ENCODE data around the gene CACNA1D.
"Not testable (repeated sequence)": the region's sequence is repeated elsewhere in the genome, so short reads cannot be mapped to it uniquely, and the experiment has no call there.

Gene CACNA1D

DNA sequence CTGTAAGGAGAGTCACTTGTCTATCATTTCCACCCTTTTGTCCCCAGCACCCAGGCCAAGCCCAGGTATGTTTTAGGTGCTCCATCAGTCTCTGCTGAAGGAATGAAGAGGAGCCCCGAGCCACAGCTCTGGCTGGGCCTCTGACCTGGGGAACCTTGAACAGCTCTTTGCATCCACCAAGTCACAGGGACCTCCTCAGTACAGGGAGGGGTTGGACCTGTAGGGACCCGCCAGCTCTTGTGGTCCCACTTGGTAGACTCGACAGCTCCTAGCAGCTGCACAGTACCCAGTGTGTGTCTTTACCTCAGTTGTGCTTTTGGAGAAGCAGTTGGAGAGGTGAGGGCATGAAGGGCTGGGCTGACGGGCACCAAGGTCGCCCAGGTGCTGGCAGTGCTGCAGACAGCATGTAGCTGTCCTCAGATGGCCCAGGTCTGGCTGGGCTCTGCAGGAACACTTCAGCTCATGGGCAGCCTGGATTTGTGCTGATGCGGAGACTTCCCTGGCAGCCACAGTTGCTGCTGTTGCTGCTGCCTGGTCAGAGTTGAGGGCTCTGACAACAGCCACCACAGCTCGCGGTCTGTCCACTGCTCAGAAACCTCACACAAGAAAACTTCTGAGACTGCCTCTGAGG, 123.6 kb downstream of the CACNA1D start:
- DNase-seq, result no peak

DNA sequence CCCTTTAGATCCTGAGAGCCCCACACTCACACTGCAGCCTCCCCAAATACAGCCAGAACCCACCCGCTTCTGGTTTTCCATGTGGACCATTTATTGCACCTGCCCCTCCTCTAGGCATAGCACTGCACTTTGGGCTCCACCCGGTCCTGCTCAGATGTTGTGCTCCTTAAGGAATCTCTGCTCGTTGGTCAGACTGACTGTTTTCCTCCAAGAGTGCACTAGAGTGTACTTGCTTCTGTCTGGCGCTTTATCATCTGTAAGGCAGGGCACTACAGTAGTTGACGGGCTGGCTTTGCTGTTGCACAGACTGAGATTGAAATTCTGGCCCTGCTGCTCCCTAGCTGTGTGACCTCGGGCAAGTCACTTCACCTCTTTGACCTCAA, 124.1 kb downstream of the CACNA1D start:
- DNase-seq, result no peak

DNA sequence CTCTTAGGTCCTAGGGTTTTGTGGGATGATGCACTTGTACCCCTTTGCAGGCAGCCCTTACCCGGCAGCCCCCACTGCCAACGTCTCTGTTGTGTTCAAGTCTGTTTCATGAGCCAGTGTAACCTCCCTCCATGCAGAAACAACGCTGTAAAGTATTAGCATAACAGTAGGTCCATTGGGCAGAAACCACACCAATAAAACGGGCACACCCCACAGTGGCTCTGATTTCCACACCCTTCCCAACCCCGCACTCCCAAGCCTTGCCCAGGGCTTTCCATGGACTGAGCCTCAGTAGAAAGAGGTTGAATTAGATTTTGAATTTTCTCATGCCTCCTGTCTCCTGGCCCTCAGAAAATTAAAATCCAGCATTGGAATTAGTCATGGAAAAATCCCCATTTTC, 124.5 kb downstream of the CACNA1D start:
- DNase-seq, result no peak

DNA sequence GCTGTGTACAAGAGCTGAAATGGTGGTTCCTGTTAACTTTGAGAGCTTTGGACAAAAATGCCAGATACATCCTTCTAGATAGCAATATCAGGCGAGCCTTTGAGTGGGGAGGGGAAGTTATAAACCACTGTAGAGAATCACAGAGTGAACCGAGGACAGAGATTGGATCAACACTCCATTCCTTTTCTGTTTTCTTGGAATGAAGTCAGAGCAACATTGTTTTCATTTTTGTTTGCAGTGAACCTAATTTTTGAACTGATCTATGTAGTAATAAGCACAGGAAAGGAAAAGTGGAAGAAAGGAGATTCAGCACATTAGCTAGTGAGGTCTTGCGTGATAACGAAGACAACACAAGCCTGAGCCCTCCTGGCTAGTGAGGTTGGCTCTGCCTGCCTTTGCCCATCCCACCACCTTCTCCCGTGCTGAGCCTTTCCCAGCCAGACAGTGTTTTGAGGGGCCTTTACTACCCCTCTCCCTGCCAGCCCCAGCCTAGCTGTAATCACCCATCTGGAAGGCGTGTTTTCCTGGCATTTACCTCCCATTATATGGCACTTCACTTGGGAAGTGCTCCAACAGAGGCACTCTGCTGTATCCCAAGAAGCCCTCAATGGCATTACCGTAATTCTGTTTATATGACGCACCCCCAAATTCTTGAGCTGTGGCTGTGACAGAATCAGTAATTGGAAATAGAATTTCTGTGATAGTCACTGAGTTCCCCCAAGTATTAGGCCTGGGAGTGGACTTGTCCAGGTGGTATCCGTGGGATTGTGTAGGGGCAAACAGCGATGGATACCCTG, 129.8 kb downstream of the CACNA1D start:
- no peak for DNase-seq

DNA sequence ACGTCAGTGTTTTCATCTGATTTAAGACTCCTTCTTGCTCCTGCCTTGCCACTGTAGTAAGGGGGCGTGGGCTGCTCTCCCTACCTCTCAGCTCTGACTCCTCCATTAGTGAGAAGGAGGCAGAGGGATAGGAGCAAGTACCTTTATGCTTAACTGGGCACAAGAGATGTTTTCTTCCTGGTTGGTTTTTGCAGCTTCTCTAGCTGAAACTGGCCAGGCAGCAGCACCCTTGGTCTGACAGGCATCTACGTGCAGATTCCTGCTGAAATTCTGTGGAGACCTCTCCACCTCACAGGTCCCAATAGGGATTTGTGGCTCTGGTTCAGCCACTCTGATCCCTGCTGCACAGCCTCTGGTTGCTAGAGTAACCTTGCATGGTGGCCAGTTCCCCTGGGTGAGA, 132.5 kb downstream of the CACNA1D start:
- DNase-seq, result no peak

DNA sequence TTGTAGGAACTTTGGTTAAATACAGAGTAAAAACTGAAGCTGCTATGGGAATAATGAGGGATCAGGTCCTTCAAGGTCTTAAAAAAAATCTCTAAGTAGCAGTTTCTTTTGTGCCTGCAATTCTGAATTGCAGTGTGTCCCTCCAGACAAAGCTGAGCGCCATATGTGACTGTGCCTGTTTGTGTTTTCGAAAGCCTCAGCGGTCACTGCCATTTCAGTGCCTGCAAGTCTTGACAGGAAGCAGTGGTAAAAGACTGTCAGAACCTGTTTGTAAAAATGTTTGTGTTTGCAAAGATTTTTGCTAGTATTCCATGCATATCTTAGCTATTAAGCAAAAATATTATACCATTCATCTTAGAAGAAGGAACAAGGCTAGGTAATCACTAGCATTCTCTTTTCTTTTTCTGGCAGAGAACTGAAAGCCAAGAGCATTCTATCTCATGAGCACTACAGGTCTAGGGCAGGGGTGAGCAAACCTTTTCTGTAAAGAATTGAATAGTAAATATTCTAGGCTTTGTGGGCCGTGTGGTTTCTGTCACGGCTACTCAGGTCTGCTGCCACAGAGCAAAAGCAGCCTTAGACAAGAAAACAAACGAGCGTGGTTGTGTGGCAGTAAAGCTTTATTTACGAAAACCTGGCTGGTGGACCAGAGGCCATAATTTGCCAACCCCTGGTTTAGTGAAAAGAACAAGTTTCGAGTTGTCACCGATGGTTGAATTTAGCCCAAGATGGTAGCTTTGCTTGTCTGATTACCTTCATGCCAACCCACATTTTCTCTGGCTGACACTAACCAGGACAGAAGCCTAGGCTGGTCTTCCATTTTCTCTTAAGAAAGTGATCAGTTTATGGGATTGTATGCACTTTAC, 134.4 kb downstream of the CACNA1D start:
- no peak for DNase-seq

DNA sequence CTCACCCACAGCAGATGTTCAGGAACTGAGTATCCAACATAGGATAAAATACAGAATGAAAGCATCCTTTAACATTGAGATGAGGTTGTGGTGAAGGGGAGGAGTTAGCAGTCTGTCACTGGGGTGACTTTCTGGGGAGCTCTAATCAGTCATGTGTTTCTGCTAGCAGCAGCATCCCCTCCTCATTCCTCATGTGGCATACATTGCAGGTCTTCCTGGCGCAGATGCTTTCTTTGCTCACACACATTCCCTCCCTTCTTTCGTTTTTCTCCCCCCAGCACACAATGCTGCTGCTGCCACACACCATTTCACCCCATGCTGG, 135.0 kb downstream of the CACNA1D start:
- no peak for DNase-seq

DNA sequence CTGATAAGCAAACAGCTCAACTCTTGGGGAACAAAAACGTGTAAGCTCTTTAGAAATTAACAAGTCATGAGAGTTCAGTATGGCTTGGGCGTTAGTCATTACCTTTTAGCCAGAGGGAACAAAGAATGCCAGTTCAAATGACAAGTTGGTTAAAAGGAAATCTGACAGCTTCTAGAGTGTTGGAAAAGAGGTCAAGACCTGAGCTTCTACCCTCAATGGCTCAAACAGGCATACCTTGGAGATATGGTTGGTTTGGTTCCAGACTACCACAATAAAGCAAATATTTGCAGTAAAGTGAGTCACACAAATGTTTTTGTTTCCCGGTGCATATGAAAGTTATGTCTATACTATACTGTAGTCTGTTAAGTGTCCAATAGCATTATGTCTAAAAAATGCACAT, 136.1 kb downstream of the CACNA1D start:
- no peak for DNase-seq

DNA sequence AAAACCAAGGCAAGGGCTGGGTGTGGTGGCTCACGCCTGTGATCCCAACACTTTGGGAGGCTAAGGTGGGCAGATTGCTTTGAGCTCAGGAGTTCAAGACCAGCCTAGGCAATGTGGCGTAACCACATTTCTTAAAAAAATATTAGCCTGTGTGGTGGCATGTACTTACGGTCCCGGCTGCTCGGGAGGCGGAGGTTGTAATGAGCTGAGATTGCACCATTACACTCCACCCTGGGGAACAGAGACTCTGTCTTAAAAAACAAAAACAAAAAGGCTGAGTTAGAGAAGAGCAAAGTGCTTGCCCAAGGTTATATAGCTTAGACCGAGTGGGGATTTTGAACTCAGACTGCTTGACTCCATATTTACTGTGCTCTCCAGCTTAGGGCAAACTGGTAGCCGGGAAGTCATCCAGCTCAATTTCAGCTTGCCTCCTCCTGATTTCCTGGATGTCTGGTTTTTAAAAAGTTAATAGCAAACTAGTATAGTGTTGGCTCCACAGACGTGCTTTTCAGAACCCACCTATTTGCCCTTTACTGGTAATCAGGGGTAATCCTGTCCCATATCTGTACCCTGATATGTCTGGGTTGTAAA, 138.9 kb downstream of the CACNA1D start:
- no peak for DNase-seq

DNA sequence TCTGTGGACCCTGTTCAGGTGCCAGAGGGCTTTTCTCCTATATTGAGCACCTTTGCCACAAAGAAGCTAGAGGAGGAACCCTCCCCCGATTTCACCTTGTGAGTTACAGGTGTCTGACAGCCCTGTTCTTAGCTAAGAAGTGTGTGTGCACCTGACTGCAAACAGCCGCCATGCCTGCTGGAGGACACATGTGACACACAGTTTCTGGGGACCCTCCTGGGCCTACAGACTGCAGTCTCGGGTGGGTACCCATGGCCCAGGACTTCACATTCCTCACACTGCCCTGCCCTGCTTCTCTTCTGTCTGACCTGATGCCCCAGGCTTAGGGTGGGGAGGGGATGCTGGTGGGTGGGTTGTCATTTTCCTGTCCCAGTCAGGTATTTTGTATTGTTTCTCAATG, 140.6 kb downstream of the CACNA1D start:
- no peak for DNase-seq

DNA sequence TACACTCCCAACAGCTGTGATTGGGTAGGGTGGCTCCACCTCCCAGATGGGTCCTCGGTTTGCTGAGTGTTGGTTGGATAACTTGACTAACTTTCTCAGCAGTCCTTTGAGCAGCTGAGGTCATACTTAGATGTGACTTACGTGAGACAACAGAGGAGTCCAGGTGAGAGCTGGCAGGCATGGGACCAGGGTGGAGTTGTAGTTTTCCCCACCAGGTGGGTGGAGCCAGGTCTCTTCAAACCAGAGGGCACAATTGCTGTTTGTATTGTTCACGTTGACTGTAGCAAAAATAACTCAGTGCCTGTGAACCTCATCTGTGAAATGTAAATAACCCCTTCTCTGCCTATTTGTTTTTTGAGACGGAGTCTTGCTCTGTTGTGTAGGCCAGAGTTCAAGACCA, 144.4 kb downstream of the CACNA1D start:
- not testable (repeated sequence) for DNase-seq

DNA sequence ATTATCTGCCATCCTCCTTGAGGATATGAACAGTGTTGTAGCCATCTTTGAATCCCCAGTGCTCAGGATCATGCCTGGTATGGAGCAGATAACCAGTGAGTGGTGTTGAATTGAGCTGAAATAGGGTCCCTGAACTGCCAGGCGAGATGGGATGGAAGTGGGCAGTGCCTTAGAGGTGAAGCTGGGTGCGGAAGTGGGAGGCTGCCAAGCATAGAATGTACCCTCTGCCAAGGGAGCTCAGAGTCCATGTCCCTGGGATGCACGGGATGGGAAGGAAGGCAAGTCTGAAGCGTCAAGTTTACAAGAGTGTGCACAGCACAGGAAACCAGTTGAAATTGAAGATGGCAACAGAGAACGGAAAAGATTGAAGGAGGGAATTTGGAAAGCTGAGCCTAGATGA, 147.0 kb downstream of the CACNA1D start:
- DNase-seq, result no peak

DNA sequence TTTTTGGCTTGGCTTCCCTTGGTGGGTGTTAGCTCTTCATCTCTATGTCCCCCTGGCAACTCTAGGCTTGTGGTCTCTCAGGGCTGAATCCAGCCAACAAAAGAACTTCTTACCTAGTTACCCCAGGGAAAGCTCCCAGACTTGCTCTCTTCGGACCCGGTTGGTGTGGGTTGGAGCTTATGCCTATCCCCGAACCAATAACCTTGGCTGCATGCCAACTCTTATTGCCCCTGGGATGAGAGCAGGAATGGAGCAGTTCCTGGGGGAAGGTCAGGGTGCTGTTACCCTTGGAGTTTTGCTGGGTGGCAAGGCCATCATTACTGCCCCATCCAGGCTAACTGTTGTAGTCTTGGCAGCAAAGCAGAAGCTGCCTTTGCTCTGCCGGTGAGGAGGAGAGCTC, 147.8 kb downstream of the CACNA1D start:
- no peak for DNase-seq

DNA sequence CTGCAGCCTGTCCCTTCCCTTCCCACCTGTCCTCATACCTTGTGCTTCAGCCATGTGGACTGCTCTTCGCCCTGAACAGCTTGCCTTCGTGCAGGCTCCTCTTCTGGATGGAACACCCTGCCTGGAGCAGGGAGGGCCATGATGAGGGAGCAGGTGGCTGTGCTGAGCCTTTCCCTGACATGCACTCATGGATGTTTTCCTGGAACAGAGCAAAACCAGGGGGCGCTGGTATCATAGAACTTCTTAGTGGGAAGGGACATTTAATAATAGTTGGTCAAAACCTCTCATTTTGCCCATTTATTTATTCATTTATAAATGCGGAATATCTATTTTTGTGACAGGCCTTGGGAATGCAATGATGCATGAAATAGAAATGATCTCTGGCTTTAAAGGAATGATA, 149.3 kb downstream of the CACNA1D start:
- DNase-seq, result no peak

DNA sequence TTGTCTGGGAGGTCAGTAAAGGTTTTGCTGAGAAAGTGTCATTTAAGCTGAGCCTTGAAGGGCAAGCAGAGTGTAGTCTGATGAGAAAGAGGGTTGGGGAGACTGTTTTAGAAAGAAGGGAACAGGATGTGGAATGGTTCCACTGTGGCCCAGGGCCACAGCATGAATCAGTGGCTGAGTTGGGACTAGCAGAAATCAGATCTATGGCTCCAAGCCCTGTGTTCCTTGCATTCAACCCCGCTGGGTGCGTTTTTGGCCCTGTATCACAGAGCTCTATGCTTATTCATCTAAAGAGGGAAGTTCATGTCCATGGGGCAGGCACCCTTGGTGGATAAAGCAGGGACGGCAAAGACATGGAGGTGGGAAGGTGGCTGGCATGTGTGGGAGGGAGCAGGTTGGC, 151.3 kb downstream of the CACNA1D start:
- DNase-seq, result no peak

DNA sequence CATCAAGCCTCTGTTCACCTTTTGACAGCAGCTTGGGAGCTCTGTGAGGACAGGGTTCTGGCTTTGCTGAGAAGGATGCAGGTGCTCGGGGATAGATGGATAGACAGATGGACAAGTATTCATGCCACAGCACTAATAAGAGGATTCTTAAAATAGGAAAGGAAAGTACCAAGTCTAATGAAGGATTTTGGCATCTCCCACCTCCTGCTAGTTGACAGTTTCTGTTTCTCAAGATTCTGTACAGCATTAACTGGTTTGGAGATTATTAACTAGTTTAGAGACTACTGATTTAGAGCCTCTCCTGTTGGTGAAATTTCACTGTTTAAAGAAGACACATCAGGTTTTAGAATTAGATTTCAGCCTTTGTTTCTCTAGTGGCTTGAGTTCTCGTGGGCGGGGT, 152.3 kb downstream of the CACNA1D start:
- no peak for DNase-seq

DNA sequence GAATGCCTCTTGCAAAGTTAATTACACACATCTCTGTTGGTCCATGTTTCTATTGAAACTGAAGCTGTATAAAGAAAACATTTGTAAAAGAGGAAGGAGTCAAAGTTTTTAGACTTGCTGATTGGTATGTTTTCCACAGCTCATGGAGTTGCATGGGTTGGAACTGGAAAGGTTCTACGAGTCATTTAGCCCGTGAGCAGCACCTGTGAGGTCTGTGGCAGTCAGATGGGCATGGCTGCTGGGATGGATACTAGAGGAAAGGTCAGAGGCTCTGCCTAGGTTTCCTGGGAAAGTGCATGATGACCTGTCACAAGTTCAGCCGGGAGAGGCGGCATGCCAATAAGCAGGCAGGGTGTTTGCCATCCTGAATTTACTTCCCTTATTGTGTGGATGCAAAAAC, 155.4 kb downstream of the CACNA1D start:
- no peak for DNase-seq

DNA sequence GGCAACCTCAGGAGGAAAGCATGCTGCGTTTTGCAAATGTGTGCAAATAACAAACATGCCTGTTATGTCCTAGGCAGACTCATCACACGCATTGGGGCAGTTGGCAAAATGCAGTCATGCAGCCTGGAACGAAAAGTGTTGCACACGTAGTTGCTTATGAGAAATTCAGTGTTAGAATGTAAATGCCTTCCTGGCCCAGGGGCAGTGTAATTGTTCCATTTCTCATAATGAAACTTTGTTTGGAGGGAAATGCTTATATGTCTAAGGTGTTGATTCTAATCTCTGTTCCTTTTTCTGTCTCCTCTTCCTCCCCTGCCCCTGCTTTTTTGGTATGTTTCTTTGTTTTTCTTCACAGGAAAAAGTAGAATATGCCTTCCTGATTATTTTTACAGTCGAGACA, 156.0 kb downstream of the CACNA1D start:
- DNase-seq, result no peak

DNA sequence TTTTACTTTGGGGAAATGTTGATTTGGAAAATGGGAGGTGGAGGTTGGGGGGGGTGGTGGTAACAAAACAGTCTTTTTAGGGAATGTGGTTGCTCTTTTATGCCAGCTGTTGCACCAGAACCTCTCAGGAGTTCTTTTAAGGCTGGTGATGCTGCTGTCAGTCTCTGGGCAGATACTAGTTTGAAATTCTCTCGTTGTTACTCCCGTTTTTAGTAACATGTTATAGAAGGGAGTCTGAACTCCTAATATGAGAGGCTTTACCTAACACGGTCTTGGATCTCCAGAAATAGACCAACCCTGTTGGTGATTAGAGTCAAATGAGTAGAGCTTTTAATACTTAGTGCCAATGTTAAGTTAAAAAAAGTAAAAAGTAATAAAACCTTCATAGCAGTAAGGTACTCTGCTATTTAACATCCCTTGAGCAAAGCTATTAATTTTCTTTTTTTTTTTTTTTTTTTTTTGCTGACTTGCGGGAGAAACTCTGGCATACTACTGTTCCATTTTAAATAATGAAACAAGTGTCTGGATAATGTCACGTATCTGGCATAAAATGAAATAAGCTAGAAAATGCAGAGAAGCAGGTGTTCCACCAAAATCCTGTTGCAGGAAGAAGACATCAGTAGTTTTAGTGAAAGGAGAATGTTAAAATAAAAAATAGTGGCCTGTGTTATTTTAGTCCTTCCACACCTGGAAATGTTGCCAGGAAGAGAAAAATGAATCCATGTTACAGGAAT, 156.7 kb downstream of the CACNA1D start:
- no peak for DNase-seq

DNA sequence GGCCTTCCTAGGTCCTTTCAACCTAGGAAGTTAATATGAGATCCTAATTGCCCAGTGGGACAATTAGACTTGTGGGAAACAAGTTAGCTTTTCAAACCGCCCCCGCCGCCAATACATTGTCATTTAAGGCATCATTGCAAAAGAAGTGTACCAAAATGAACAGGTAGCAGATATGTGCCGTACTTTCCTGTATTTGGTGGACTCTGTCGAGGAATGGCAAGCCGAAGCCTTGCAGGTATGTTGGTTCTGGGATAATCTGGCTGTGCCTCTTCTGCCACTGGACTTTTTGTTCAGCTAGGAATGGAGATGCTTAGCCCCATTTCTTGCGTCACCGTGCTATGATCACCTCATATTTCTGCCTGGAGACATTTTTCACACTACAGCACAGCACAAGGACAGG, 157.5 kb downstream of the CACNA1D start:
- DNase-seq, result no peak

DNA sequence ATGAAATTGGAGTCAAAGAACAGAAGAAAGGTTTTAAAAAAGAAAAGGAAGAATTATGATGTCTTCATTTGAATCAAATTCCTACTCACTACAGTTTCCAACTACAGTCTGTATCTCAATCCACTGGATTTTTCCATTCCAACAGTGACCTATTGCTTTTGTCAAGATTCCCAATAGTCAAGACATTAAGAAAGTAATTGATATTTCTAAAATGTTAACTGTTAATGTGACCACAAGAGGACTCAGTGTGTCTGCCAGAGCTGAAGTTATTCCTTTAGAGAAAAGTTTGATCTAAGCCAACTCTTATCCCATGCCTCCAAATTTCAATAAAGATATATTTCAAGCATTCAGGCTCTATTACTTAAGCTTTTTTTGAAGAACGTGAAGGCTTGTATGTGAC, 163.2 kb downstream of the CACNA1D start:
- DNase-seq, result no peak

DNA sequence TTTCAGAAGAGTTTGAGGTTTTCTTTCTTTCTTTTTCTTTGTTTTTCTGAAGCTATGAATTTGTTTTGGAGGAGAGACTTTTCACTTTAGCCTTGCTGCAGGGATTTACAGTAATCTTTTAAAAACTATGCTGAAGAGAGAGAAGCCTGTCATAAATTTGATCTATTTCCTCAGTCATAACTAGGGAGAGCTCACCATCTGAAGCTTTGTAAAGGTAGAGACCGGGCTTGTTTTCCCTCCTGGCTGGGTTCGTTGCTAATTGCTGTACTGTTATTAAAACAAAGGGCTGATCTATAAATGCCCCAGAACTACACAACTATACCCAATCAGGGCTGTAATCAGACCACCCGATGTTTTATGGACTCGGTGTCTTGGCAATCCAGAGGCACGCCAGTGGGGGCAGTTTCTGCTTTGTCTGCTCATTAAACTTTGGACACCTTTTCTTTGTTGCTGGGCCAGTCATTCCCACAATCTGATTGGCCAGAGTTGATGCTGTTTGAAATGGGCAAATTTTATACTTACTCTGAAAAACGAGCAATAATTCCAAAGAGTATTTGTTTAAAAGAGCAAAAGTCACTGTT, 164.3 kb downstream of the CACNA1D start:
- no peak for DNase-seq

DNA sequence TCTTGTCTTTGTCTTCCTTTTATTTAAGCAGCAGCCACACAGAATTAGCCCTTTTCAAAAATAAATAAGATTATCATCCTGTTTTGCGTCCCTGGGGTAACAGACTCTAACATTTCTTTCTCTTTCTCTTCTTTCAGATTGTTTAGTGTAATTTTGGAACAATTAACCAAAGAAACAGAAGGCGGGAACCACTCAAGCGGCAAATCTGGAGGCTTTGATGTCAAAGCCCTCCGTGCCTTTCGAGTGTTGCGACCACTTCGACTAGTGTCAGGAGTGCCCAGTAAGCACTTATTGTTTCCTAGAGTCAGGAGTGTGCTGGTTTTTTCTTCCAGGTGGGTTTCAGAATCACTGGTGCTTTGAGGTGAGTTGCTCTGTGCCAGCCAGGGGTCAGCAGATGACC, 165.6 kb downstream of the CACNA1D start:
- DNase-seq, result no peak
